ENCODE data around the gene ISG20L2.
"Not testable (repeated sequence)": the region's sequence is repeated elsewhere in the genome, so short reads cannot be mapped to it uniquely, and the experiment has no call there.

ISG20L2 gene, protein sequence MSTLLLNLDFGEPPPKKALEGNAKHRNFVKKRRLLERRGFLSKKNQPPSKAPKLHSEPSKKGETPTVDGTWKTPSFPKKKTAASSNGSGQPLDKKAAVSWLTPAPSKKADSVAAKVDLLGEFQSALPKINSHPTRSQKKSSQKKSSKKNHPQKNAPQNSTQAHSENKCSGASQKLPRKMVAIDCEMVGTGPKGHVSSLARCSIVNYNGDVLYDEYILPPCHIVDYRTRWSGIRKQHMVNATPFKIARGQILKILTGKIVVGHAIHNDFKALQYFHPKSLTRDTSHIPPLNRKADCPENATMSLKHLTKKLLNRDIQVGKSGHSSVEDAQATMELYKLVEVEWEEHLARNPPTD

DNA sequence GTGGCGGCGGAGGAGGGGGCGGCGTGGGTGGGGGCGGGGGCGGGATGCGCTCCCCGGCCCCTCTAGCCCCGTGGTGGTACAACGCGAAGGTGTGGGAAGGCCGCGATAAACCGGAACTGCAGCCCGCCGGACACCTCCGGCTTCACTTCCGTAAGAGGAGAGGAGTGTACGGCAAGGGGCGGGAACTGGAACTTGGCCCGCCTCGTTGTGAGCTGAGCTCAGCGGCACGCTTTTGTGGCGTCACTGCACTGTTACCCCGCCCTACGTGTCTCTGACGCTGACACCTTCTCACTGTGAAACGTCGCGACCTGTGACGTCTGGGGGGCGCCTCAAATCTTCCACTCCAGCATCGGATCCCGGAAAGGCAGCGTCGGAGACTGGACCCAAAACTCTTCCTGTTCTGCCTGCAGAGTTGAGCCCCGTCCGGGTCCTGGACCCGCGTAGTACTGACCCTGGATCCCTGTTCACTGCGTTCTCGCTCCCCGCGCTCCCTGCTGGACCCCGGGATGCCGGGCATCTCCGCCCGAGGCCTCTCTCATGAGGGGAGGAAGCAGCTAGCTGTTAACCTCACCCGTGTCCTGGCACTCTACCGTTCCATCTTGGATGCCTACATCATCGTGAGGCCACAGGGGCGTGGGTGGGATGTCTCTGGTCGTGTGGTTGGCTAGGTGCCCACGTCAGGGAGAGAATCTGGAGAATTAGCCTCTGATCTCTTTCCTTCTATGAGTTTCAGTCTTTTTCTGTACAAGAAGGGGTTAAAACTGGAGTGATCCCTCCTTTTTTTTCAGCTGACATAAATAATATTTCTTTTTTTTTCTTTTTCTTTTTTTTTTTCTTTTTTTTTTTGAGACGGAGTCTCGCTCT lies at the start of gene ISG20L2:
Gene ISG20L2, minus strand, starts transcription at position 168 of the 864 bp plus-strand sequence. CDS start 1,114 bp downstream, outside the sequence.
- peak; percentile 90 for DNase-seq (ENCODE audit: low read depth)

DNA sequence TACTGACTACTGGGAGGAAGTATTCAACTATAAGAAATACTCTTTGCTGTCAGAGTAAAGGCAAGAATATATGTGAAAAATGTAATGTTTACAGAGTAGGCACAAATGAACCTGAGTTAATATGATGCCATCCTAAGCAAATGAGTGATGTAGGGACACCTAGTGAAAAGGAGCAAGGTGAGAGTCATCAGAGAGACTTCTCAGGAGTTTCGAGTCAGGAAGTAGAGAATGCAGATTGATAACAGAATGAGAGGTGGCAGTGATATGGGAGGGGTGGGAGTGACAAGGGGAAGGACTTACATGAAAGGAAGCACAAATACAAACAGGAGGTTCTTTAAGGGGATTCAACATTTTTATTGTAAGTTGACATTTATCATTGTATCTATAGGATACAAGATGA lies 49.0 kb upstream of the ISG20L2 start:
- DNase-seq (ENCODE audit: low read depth): no peak

DNA sequence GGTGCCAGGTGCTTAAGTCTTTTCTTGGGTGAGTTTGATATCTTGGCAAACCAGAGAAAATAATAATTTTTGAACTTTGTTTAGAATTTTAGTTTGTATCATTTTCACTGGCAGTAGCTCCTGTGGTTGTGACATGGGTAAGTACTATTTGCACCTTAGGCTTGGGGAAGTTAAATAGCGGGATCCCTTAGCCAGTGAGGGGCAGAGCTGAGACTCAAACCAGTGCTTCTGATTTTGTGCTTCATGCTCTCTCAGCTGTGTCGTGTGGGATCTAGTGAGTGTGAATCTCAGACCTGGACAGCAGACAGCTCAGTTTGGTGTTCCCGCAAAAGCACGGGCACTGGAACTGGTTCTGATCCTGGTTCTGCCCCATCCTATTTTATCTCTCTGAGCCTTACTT lies 48.4 kb upstream of the ISG20L2 start:
- no peak for DNase-seq (ENCODE audit: low read depth)

DNA sequence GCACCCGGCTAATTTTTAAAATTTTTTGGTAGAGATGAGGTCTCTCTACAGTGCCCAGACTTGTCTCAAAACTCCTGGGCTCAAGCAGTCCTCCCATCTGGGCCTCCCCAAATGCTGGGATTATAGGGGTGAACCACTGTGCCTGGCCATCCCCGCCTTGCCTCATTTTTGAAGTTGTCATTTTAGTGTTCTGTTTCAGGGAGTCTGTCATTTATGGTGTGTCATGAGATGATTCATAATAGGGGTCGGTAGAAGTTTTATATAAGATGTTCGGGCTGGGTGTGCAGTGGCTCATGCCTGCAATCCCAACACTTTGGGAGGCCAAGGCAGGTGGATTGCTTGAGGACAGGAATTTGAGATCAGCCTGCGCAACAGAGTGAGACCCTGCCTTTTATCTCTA lies 47.2 kb upstream of the ISG20L2 start:
- DNase-seq (ENCODE audit: low read depth): no peak

DNA sequence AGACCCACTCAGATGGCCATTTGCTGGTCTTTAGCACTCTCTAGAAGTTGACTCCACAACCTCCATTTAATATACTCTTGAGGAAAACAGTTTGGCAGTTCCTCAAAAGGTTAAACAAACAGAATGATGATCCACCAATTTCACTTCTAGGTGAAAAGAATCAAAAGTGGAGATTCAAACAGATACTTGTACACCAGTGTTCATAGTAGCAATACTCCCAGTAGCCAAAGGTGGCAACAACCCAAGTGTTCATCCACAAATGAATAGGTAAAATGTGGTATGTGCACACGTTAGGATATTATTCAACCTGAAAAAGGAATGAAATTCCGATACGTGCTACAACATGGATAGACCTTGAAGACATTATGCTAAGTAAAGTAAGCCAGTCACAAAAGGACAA lies 45.0 kb upstream of the ISG20L2 start:
- DNase-seq (ENCODE audit: low read depth): no peak

DNA sequence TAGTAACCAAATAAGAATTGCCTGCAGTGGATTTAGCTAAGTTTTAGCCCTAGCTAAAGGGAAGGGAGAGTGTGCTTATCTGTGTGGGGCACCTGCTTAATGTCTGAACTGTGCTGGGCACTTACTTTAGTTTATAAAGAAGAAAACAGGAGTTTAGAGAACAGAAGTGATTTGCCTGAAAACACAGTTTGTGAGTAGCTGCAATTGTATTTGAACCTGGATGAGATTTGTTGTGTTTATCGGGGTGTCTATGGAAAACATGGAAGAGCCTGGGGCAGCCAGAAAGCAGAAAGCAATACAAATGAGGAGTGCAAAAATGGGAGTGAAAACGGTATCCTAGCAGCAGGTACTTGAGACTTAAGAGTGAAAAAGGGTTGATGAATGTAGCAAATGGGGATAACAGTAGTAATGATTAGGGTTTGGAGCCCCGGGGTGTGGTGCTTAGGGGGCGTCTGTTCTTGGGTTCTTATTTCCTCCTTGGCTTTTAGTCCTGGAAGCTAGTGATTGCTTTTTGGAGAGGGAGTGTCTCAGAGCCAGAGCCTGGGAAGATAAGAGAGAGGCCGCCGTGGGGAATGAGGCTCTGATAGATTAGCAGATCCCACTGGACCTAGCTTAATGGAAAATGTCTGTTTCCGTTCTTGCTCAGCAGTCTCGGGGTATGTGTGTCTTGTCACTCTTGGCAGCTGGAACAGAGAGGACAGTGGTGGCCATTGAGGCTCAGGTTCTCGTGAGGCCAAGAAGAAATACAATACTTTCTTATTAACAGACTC lies 44.3 kb upstream of the ISG20L2 start:
- no peak for DNase-seq (ENCODE audit: low read depth)

DNA sequence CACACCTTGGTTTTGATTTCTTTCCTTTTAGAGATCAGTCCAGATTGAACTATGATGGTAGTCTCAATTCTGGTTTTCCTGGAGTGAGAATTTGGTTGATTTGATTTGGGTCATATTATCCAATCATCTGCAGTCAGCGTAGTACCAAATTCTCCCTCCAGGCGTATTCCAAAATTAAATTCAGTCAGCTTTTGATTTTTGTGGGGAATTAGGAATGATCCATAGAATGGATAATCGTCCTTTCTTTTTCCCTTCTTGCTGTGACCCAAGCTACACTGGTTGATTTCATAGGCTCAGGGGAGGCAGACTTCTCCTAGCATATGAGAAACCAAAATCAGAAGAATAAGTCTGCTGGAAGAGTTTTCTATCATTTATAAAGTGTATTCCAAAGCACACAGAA lies 43.7 kb upstream of the ISG20L2 start:
- no peak for DNase-seq (ENCODE audit: low read depth)

DNA sequence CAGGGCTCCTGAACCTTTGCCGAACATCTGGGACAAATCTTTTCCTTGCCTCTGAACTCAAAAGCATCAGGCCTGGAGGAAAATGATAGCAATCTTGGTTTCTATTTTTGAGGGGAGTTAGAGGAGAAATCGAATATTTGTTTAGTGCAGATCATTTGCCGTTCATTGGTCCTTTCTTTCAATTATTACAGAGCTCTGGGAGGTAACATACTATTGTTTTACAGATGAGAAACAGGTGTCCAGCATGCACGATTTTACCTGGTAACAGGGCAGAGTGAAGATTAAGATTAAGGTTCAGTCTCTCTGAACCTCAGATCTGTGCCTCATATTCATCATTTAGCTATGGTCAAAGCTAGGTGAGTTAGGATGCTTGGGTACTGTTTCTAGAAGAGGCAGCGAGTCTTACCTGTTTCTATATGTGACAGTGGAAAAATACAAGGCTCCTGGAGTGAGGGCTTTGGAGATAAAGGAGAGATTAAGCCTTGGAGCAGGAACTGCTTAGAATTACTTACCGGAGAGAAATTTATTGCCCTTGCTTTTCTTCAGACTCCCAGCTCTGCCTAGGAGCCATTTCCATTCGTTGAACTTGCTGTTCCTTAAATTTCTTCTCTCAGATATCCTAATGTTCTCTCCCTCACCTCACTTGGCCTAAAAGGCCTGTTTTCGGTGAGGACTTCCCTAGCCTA lies 40.2 kb upstream of the ISG20L2 start:
- no peak for DNase-seq (ENCODE audit: low read depth)

DNA sequence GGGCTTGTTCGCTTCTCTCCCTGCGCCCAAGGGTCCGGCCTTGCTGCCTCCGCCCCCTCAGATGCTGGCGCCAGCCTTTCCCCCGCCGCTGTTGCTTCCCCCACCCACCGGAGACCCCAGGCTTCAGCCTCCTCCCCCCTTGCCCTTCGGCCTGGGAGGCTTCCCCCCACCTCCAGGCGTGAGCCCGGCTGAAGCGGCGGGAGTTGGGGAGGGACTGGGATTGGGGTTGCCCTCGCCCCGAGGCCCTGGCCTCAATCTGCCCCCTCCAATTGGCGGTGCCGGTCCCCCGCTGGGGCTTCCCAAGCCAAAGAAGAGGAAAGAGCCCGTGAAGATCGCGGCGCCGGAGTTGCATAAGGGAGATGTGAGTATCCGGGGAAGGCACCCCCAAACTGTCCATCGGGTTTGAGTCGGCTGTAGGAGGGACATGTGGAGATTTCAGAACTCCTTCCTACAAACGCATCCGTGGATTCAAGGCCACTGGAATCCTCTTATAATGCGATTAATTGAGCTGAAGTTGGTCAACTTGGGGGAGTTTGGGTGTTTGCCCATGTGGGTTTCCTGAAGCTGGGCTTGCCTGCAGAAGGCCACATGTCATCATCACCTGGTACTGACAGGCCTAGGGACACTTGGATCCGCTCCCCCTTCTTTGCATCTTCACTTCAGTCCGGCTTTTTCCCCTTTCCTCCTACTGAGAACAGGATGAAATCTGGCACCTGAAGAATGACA lies 39.5 kb upstream of the ISG20L2 start:
- no peak for DNase-seq (ENCODE audit: low read depth)

DNA sequence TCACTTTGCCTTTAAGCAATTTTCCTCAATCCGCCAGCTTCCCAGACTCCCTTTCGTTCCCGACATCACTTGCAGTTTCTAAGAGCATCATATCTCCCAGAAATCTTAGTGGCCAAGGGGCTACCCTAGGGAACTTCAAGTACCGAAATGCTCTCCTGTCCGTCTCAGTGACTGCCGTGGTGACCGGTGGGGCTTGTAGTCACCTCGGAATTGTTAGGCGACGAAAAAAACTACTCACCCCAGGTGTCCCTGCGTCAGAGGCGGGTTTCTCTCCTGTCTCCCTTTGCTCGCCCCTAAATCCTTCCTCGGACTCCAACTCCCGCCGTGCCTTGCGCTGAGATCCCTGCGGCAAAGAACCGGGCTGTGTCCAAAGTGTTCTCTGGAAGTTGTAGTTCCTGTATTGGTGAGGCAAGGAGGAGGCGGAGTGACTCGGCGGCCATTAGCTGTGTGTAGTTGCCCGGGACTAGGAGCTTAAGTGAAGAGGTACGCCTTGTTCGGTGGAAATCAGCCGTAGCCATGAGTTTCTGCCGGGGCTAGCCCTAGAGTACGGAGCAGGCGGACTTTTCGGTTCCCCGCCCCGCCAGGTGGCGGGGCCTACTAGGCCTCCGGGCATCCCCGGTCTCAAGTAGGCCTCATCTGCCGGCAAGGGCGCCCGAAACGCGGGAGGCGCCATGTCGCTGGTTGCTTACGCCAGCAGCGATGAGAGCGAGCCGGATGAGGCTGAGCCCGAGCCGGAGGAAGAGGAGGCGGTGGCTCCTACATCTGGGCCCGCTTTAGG lies 38.7 kb upstream of the ISG20L2 start, which contains the start of gene PRCC:
Gene PRCC, plus strand, starts transcription at position 435 of the 778 bp plus-strand sequence. Its CDS starts 237 bp downstream, at position 672.
- DNase-seq (ENCODE audit: low read depth): peak; percentile 82

DNA sequence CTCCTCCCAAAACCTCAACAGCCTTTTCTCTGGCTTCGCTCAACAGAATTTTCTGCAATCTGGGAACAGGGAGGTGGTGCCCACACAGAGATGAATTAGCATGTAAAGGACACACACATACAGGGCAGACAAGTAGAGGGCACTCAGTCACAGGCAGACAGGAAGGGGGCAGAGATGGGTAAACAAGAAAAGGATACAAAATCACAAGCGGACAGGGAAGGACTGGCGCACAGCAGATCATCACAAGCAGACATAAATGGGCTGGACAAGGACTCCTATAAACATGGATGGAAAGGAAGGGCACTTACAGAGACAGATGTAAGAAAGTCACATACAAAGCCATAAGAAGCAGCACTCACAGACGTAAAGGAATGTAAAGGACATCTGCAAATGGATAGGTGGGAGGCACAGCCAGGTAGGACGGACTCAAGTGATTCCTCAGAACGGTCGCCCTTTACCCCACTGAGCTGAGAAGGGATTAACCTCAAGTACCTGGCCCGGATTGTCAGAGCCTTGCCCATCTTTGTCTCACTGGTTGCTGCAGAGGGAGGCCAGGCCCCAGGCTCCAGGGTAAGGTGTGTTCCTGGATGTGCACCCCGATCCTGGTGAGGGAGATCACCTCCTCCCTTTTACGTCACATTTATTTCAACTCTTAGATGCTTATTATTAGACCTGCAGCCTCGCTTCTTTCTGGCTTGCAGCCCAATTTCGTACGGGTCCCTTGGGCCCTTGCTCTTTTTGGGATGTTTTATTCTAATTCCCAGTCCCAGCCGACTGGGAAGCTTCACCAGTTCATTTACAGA lies 37.9 kb upstream of the ISG20L2 start:
- DNase-seq (ENCODE audit: low read depth): no peak

DNA sequence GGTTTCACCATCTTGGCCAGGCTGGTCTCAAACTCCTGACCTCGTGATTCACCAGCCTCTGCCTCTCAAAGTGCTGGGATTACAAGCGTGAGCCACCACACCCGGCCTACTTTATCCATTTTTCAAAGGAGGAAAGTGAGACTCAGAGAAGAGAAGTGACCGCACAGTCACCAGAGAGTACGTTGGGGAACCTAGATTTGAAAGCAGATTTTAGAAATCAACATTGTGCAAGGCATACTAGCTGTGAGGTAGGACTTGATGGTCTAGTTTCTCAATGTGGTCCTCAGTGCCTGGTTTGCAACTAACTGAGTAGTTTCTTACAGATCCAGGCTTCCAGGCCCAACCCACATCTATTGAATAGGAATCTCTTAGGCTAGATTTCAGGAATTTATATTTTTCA lies 37.1 kb upstream of the ISG20L2 start:
- no peak for DNase-seq (ENCODE audit: low read depth)

DNA sequence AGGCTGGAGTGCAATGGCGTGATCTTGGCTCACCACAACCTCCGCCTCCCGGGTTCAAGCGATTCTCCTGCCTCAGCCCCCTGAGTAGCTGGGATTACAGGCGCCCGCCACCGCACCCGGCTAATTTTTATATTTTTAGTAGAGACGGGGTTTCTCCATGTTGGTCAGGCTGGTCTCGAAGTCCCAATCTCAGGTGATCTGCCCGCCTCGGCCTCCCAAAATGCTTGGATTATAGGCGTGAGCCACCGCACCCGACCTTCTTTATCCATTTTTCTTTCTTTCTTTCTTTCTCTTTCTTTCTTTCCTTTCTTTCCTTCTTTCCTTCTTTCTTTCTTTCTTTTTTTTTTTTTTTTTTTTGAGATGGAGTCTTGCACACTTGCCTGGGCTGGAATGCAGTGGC lies 36.6 kb upstream of the ISG20L2 start:
- DNase-seq (ENCODE audit: low read depth): not testable (repeated sequence)

DNA sequence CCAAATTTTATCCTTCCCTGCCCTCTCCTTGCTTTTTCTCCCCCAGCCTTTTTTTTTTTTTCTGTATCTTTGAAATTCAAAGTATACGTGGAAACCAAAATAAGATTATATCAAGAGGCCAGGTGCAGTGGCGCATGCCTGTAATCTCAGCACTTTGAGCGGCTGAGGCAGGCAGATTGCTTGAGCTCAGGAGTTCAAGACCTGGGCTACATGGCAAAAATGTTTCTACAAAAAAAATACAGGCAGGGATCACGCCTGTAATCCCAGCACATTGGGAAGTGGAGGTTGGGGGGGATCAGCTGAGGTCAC lies 32.2 kb upstream of the ISG20L2 start:
- DNase-seq (ENCODE audit: low read depth): no peak

DNA sequence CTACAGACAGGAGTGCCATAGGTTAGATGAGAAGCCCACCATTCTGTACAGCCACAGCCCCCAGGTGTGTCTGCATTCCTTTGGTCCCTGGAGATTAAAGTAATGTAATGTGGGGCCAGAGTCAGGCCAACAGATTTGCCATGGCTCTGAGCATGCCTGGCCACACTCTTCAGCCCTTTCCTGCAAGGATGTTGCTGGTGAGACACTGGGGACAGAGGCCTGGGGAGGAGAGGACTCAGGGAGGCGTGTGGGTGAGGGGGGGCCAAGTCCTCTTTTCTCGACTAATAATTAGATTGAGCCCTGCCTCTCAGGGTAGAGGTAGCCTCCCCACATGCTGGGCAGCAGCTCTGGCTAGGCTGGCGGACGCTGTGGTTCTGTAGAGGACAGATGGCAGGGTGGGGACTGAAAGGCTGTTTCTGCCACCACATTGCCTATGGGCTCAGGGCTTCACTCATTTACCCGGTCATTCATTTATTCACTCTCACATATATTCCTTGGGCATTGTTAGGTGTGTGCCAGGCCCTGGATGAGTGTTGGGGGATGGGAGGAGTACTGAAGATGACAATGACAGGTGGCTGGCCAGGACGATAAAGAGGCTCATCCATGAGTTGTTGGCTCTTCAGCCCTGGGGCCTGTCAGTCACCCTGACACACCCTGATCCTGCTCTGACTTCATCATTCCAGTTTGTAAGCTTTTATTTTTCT lies 31.7 kb upstream of the ISG20L2 start:
- no peak for DNase-seq (ENCODE audit: low read depth)

DNA sequence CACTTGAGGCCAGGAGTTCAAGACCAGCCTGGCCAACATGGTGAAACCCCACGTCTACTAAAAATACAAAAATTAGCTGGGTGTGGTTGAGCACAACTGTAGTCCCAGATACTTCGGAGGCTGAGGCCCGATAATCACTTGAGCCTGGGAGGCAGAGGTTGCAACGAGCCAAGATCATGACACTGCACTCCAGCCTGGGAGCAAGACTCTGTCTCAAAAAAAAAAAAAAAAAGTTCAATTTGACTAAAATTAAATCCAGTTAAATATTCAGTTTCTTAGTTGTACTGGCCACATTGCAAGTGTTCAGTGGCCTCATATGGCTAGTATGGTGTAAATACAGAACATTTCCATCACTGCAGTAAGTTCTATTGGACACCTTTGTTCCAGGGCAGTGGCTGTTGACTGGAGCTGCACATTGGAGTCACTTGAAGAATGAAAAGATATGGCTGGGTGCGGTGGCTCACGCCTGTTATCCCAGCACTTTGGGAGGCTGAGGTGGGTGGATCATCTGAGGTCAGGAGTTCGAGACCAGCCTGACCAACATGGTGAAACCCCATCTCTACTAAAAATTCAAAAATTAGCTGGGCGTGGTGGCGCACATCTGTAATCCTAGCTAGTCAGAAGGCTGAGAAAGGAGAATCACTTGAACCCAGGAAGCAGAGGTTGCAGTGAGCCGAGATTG lies 29.1 kb upstream of the ISG20L2 start:
- not testable (repeated sequence) for DNase-seq (ENCODE audit: low read depth)

DNA sequence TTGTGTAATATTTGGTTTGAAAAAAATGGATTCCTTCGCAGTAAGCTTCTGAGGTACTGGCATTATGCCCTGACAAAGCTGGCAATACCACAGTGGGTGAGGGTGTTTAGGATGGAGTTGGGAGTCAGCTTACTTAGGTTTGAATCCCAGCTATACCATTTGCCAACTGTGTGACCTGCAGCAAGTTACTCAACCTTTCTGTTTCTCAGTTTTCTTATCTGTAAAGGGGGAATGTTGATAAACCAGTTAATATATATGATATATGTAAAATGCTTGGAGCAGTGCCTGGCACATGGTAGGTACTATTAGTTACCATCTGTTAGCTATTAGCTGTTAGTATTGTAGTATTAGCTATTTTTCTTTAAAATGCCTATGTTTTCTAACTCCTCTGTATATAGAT lies 27.8 kb upstream of the ISG20L2 start:
- no peak for DNase-seq (ENCODE audit: low read depth)

DNA sequence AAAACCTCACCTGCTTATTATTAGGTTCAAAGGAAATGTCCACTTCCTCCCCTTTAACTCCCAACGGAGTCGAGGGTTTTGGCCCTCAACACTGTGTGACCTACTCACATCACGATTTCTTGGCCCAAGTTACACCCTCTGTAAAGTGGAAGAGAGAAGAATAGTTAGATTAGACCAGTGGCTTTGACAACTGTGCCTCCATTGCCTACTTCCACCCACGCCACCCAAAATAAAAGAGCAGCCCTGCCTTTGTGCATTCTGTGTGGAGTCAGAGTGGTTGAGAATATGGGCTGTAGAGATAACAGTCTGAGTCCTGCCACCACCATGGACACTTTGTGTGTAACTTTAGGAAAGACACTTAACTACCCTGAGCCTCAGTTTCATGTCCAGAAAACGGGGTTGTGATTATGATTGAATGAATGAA lies 27.0 kb upstream of the ISG20L2 start:
- no peak for DNase-seq (ENCODE audit: low read depth)

Measured in stimulated activated CD8-positive, alpha-beta memory T cell treated with anti-CD3 and anti-CD28 coated beads, Interleukin-7, amount 100 ng/mL, for 24 hours (primary cell).